Kidney epithelial cell (primary cell): ENCODE data around the gene ALDOC. TPM values are rescaled to one million over a fixed set of nuclear protein-coding genes. Genes with fewer than 3 reads are reported as not detected.

Experiments used
- DNase-seq: peaks from one replicate; pipeline ENCODE4 v3.0.0-alpha.2; 2010; ENCODE audit warnings: low read depth
- H3K27me3 ChIP-seq: 2 replicates; pipeline ENCODE4 v1.6.0; 2011; ENCODE audit warnings: low read length; ENCODE audit not compliant: control insufficient read depth, insufficient read depth
- H3K36me3 ChIP-seq: 2 replicates; pipeline ENCODE4 v1.5.1; 2011; ENCODE audit warnings: low read length; ENCODE audit not compliant: control insufficient read depth, insufficient read depth
- H3K4me3 ChIP-seq: 2 replicates; pipeline ENCODE4 v1.5.1; 2011; ENCODE audit warnings: low read depth, mild to moderate bottlenecking, control low read depth, low read length
- CTCF ChIP-seq: IDR thresholded peaks from 2 replicates; pipeline ENCODE4 v1.5.1; 2011; ENCODE audit warnings: mild to moderate bottlenecking, moderate library complexity, low read length, control low read depth, inconsistent platforms; ENCODE audit not compliant: insufficient read depth, poor library complexity, severe bottlenecking
- total RNA-seq: library from RNA; depleted of rRNA; stranded (reverse); fragments of >200 nt; gene quantifications from 2 replicates; pipeline ENCODE4 v1.2.3, GENCODE V29; 2015

Gene ALDOC
- total RNA-seq, 1 donor from 2014 or later, result 20.8 TPM

DNA sequence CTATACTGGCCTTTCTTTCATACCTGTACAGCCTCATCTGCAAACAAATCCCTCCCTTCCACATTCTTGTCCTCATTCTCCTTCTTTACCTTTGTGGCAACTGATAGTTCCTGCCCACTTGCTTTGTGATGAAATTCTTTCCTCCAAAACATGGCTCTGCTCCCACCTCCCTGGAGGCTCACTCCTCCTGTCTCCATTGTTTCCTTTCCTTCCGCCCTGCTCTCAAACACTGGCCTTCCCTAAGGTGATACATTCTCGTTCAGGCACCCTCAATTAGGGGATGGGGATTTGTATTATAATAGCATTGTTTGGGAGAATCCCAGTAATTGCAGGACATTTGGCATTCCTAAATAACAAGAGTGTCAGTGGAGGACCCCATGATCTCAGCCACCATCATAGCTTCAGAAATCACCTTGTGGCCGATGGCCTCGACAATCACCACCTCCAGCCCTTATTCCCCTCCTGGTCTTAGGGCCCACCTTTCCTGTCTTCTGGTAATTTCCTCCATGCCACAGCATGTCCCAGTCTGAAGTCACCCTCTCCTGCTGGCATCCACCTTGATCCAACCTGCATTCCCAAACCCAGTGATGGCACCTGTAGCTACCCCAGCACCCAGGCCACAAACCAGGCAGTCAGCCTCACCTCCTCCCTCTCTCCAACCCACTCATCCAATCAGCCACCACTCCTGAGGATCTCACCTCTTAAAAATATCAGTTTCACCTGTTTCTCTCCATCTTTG is 32.1 kb downstream of the ALDOC start:
- TF ChIP-seq CTCF, result no peak
- no peaks in the 10 kb centered on the region for H3K27me3 ChIP-seq
- no peak for DNase-seq
- no peak overlapping the region for H3K4me3 ChIP-seq
- no peaks in the 10 kb centered on the region for H3K36me3 ChIP-seq

- no peak for TF ChIP-seq CTCF
- H3K27me3 ChIP-seq, result peaks cover 9% of the 10 kb centered on the region
- H3K36me3 ChIP-seq, result no peaks in the 10 kb centered on the region
- DNase-seq, result no peak
- no peak overlapping the region for H3K4me3 ChIP-seq
These were observed 35.3 kb downstream of the ALDOC start for GRCh38 chr17:28541439-28541838.

DNA sequence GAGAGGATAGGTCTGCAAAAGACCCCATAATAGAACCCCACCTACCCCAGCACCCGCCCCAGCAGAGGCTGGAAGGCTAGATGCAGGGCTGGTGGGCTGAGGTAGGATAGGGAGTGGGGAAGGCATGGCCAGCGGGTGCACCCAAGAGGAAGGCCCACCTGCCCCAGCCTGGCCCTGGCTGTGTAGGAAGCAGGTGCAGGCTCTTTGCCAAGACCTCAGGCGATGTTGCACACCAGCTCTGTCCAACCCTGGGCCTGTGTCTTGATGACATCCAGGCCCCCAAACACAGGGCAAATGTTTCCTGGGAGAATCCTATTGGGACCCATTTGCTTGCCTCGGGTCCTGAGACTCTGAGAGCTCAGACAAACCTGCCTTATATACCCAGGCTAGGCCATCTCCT is 36.5 kb downstream of the ALDOC start:
- no peaks in the 10 kb centered on the region for H3K36me3 ChIP-seq
- H3K27me3 ChIP-seq, result peaks cover 10% of the 10 kb centered on the region
- no peak for TF ChIP-seq CTCF
- H3K4me3 ChIP-seq, result no peak overlapping the region
- DNase-seq, result no peak

DNA sequence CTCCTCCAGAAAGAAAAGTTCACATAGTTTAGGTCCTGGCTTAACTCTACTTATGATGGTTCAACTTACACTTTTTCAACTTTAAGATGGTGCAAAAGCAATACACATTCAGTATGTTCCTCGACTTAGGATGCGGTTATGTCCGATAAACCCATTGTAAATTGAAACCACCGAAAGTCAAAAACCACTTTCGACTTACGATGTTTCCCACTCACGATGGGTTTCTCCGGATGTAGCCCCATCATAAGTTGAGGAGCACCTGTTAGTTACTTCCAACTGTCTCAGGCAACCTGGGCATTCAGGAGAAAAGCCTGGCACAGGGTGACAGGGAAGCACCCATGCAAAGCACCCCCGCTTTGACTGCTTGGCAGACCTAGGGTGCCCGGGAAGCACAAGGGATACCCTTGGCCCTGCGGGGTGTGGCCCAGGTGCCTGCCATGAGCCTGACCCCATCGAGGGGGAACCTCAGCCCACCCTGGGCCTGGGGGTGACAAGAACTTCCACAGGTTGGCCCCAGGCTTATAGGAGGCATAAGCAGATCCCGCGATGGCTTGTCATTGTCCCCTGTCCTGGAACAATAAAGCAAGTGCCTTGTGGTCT is 38.3 kb downstream of the ALDOC start:
- peaks cover 15% of the 10 kb centered on the region for H3K27me3 ChIP-seq
- TF ChIP-seq CTCF, result no peak
- no peak overlapping the region for H3K4me3 ChIP-seq
- no peaks in the 10 kb centered on the region for H3K36me3 ChIP-seq
- no peak for DNase-seq

DNA sequence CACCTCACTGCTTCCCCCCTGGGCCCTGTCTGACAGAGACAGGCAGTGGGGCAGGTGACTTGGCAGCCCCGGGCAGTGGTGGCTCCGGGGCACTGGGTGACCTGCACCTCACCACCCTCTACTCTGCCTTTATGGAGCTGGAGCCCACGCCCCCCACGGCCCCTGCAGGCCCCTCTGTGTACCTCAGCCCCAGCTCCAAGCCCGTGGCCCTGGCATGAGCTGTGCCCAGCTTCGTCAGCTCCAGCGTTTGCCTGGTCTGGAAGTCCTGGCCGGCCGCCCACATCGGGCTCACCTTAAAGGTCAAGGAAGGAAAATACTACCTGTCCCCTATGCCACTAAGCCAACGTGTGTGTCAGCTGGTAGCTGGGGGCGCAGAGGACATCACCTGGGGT is 39.5 kb downstream of the ALDOC start:
- Histone ChIP-seq H3K4me3 (no peak overlapping the region), H3K27me3 (peaks cover 15% of the 10 kb centered on the region), H3K36me3 (no peaks in the 10 kb centered on the region)
- no peak for DNase-seq
- no peak for TF ChIP-seq CTCF
